ENCODE results near the gene EMILIN3. TPM values are rescaled to one million over a fixed set of nuclear protein-coding genes. Genes with fewer than 3 reads are reported as not detected.

The EMILIN3 gene
- total RNA-seq (not detected), polyA plus RNA-seq (not detected)

- H3K9me3 Mint-ChIP-seq: peaks cover 0 to 9% (median 0%) of the 10 kb centered on the region in 7 donors
- H3K27me3 Mint-ChIP-seq: peaks cover 36% of the 10 kb centered on the region
- peaks cover 0 to 9% (median 4%) of the 10 kb centered on the region in 4 donors for H3K4me1 Mint-ChIP-seq
- H3K36me3 Mint-ChIP-seq: no peaks in the 10 kb centered on the region
- peak within 1 kb of the TSS in 2 of 4 donors; percentile 50 to 68 for H3K4me3 Mint-ChIP-seq
- peak within 1 kb of the TSS in 1 of 3 donors; percentile 52 for H3K27ac Mint-ChIP-seq
- ATAC-seq (ENCODE audit: low read depth in 2 of 2) (no peak), DNase-seq (no peak)
- Histone ChIP-seq H3K4me1 (ENCODE audit: control insufficient read depth, insufficient read depth, low read length, poor library complexity, severe bottlenecking) (no peaks in the 10 kb centered on the region), H3K27me3 (ENCODE audit: control insufficient read depth, insufficient read depth, low read length) (peaks cover 7% of the 10 kb centered on the region), H3K9me3 (ENCODE audit: control insufficient read depth in 2 of 2, low read length in 2 of 2) (no peaks in the 10 kb centered on the region), H3K36me3 (ENCODE audit: control insufficient read depth, insufficient read depth, low read length) (no peaks in the 10 kb centered on the region), H3K4me3 (ENCODE audit: low read depth, low read length) (no peak within 1 kb of the TSS), H3K27ac (ENCODE audit: insufficient read depth, low read length, poor library complexity, severe bottlenecking) (no peak within 1 kb of the TSS)
These were observed at the start of gene EMILIN3 for GRCh38 chr20:41366546-41367392. Gene EMILIN3, minus strand, starts transcription at chr20:41366818. Its CDS starts 184 bp downstream, at chr20:41366634.

DNA sequence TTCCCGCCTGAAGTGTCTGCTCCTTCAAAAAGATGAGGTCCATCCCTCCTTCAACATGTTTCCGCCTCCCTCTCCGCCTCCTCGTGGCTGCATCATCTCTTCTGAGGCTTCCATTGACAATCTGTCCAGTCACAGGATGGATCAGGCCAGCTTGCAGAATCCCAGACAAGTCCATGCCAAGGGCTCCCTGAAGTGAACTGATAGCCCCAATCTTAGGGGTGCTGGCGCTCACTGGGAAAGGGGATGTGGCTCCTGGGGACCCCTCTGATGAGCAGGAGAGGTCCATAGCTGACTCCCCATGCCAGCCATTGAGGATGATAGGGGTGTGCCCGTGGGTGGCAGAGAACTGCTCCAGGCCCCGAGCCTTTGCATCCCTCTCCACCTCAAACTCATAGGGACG, 48.6 kb upstream of the EMILIN3 start:
- Mint-ChIP-seq H3K27me3 (no peaks in the 10 kb centered on the region), H3K4me1 (peaks cover 0 to 8% (median 3%) of the 10 kb centered on the region in 4 donors), H3K4me3 (no peak overlapping the region), H3K36me3 (peaks cover 76% of the 10 kb centered on the region), H3K9me3 (no peaks in the 10 kb centered on the region), H3K27ac (peak overlapping the region in 1 of 3 donors; percentile 46)
- no peak overlapping the region for H3K27ac ChIP-seq (ENCODE audit: insufficient read depth, low read length, poor library complexity, severe bottlenecking)
- ATAC-seq (ENCODE audit: low read depth in 2 of 2): no peak
- H3K9me3 ChIP-seq (ENCODE audit: control insufficient read depth in 2 of 2, low read length in 2 of 2): no peaks in the 10 kb centered on the region
- no peak for DNase-seq
- H3K4me3 ChIP-seq (ENCODE audit: low read depth, low read length): no peak overlapping the region
- peaks cover 81% of the 10 kb centered on the region for H3K36me3 ChIP-seq (ENCODE audit: control insufficient read depth, insufficient read depth, low read length)
- no peaks in the 10 kb centered on the region for H3K4me1 ChIP-seq (ENCODE audit: control insufficient read depth, insufficient read depth, low read length, poor library complexity, severe bottlenecking)
- H3K27me3 ChIP-seq (ENCODE audit: control insufficient read depth, insufficient read depth, low read length): no peaks in the 10 kb centered on the region

GRCh38 chr20:41413169-41413568, 46.6 kb upstream of the EMILIN3 start:
- H3K9me3 ChIP-seq (ENCODE audit: control insufficient read depth in 2 of 2, low read length in 2 of 2): no peaks in the 10 kb centered on the region
- peaks cover 92% of the 10 kb centered on the region for H3K36me3 ChIP-seq (ENCODE audit: control insufficient read depth, insufficient read depth, low read length)
- H3K4me1 ChIP-seq (ENCODE audit: control insufficient read depth, insufficient read depth, low read length, poor library complexity, severe bottlenecking): peaks cover 9% of the 10 kb centered on the region
- no peaks in the 10 kb centered on the region for H3K27me3 ChIP-seq (ENCODE audit: control insufficient read depth, insufficient read depth, low read length)
- H3K27me3 Mint-ChIP-seq: no peaks in the 10 kb centered on the region
- no peak overlapping the region for H3K4me3 ChIP-seq (ENCODE audit: low read depth, low read length)
- peaks cover 0 to 17% (median 9%) of the 10 kb centered on the region in 4 donors for H3K4me1 Mint-ChIP-seq
- DNase-seq (no peak), ATAC-seq (ENCODE audit: low read depth in 2 of 2) (no peak)
- no peak overlapping the region for H3K4me3 Mint-ChIP-seq
- H3K36me3 Mint-ChIP-seq: peaks cover 76% of the 10 kb centered on the region
- no peaks in the 10 kb centered on the region for H3K9me3 Mint-ChIP-seq
- H3K27ac ChIP-seq (ENCODE audit: insufficient read depth, low read length, poor library complexity, severe bottlenecking): no peak overlapping the region
- peak overlapping the region in 1 of 3 donors; percentile 80 for H3K27ac Mint-ChIP-seq

DNA sequence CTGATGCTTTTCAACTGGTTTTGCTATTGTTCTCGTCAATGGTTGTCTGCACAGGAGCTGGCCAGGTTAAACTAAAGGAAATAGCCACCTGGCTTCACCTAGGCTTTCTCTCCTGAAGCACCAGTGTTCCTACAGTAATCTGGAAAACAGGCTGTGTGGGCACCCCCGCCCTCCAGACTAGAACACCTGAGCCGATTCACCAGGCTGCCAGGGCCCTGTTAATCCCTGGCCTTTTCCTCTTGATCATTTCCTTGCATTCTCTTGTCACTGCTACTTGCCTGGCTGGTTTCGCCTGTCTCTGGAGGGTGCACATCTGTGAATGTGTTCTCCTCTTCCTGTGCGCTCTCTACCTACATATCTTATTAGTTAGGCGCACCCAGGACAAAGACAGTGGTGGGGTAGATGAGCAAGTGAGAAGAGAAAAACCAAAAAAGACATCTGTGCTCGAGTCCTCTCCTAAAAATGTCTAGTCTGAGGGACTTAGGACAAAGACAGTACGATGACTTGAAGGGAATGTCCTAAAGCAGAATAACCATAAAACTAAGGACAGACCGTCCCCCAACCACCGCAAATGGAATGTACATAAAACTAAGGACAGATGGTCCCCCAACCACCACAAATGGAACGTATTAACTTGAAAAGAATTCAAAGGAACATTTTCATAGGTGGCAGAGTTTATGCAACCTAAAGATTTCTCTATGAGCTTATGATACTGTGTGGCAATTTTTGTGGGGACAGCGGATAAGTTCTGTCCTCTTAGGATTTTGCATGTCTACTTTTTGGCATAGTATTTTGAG, 45.9 kb upstream of the EMILIN3 start:
- DNase-seq (no peak), ATAC-seq (ENCODE audit: low read depth in 2 of 2) (no peak)
- H3K4me1 Mint-ChIP-seq: peaks cover 0 to 13% (median 9%) of the 10 kb centered on the region in 4 donors
- Histone ChIP-seq H3K27ac (ENCODE audit: insufficient read depth, low read length, poor library complexity, severe bottlenecking) (no peak overlapping the region), H3K4me3 (ENCODE audit: low read depth, low read length) (no peak overlapping the region), H3K9me3 (ENCODE audit: control insufficient read depth in 2 of 2, low read length in 2 of 2) (no peaks in the 10 kb centered on the region), H3K4me1 (ENCODE audit: control insufficient read depth, insufficient read depth, low read length, poor library complexity, severe bottlenecking) (peaks cover 10% of the 10 kb centered on the region), H3K36me3 (ENCODE audit: control insufficient read depth, insufficient read depth, low read length) (peaks cover 95% of the 10 kb centered on the region), H3K27me3 (ENCODE audit: control insufficient read depth, insufficient read depth, low read length) (no peaks in the 10 kb centered on the region)
- no peaks in the 10 kb centered on the region for H3K27me3 Mint-ChIP-seq
- H3K4me3 Mint-ChIP-seq: no peak overlapping the region
- no peaks in the 10 kb centered on the region for H3K9me3 Mint-ChIP-seq
- H3K27ac Mint-ChIP-seq: no peak overlapping the region
- peaks cover 70% of the 10 kb centered on the region for H3K36me3 Mint-ChIP-seq

GRCh38 chr20:41411391-41411847, 44.8 kb upstream of the EMILIN3 start:
- Histone ChIP-seq H3K4me3 (ENCODE audit: low read depth, low read length) (no peak overlapping the region), H3K9me3 (ENCODE audit: control insufficient read depth in 2 of 2, low read length in 2 of 2) (no peaks in the 10 kb centered on the region), H3K27me3 (ENCODE audit: control insufficient read depth, insufficient read depth, low read length) (no peaks in the 10 kb centered on the region), H3K27ac (ENCODE audit: insufficient read depth, low read length, poor library complexity, severe bottlenecking) (no peak overlapping the region), H3K4me1 (ENCODE audit: control insufficient read depth, insufficient read depth, low read length, poor library complexity, severe bottlenecking) (peaks cover 10% of the 10 kb centered on the region), H3K36me3 (ENCODE audit: control insufficient read depth, insufficient read depth, low read length) (peaks cover 95% of the 10 kb centered on the region)
- Mint-ChIP-seq H3K4me3 (no peak overlapping the region), H3K4me1 (peaks cover 0 to 13% (median 8%) of the 10 kb centered on the region in 4 donors), H3K27me3 (no peaks in the 10 kb centered on the region), H3K27ac (peak overlapping the region in 1 of 3 donors; percentile 48), H3K9me3 (no peaks in the 10 kb centered on the region), H3K36me3 (peaks cover 71% of the 10 kb centered on the region)
- ATAC-seq (ENCODE audit: low read depth in 2 of 2): no peak
- DNase-seq: peak in 1 of 3 donors; percentile 41

GRCh38 chr20:41408986-41409385, 42.4 kb upstream of the EMILIN3 start:
- Histone ChIP-seq H3K4me1 (ENCODE audit: control insufficient read depth, insufficient read depth, low read length, poor library complexity, severe bottlenecking) (peaks cover 10% of the 10 kb centered on the region), H3K27me3 (ENCODE audit: control insufficient read depth, insufficient read depth, low read length) (no peaks in the 10 kb centered on the region), H3K27ac (ENCODE audit: insufficient read depth, low read length, poor library complexity, severe bottlenecking) (no peak overlapping the region), H3K36me3 (ENCODE audit: control insufficient read depth, insufficient read depth, low read length) (peaks cover 94% of the 10 kb centered on the region), H3K4me3 (ENCODE audit: low read depth, low read length) (no peak overlapping the region), H3K9me3 (ENCODE audit: control insufficient read depth in 2 of 2, low read length in 2 of 2) (no peaks in the 10 kb centered on the region)
- no peak overlapping the region for H3K4me3 Mint-ChIP-seq
- H3K36me3 Mint-ChIP-seq: peaks cover 69% of the 10 kb centered on the region
- no peaks in the 10 kb centered on the region for H3K9me3 Mint-ChIP-seq
- H3K27ac Mint-ChIP-seq: peak overlapping the region in 2 of 3 donors; percentile 25 to 54
- DNase-seq (no peak), ATAC-seq (ENCODE audit: low read depth in 2 of 2) (no peak)
- H3K4me1 Mint-ChIP-seq: peaks cover 0 to 13% (median 5%) of the 10 kb centered on the region in 4 donors
- no peaks in the 10 kb centered on the region for H3K27me3 Mint-ChIP-seq

DNA sequence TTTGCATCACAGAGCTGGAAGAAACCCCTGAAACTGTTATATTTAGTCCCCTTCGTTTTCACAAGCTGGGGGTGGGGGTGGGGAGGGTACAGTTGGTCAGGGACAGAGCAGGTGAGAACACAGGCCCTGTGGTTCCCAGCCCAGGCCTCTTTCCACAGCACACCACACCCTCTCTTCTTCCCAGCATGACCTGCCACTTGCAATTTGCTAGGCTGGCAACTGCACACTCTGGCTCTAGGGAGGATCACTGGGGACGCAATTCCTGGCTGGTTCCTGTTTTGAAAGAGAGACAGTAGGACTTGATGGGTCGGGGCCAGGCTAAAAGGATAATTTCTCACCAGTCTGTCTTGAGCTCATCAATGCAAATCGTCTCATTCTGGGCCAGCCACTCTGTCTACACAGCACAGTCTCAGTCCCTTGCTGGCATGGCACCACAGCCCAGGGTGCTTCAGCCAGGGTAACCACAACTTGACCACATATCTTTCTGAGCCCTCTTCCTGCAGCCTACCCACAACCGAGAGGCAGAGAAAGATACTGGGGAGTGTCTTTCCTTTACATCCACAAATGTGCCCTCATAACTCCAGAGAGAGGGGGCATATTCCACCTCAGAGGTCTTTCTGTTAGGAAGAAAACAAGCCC, 41.7 kb upstream of the EMILIN3 start:
- peak overlapping the region; percentile 52 to 84 (median 54) for H3K27ac Mint-ChIP-seq
- H3K4me3 Mint-ChIP-seq: no peak overlapping the region
- no peak overlapping the region for H3K4me3 ChIP-seq (ENCODE audit: low read depth, low read length)
- H3K27me3 Mint-ChIP-seq: no peaks in the 10 kb centered on the region
- H3K4me1 Mint-ChIP-seq: peaks cover 0 to 13% (median 5%) of the 10 kb centered on the region in 4 donors
- ATAC-seq (ENCODE audit: low read depth in 2 of 2) (no peak), DNase-seq (peak in 1 of 3 donors; percentile 12)
- H3K4me1 ChIP-seq (ENCODE audit: control insufficient read depth, insufficient read depth, low read length, poor library complexity, severe bottlenecking): peaks cover 10% of the 10 kb centered on the region
- no peak overlapping the region for H3K27ac ChIP-seq (ENCODE audit: insufficient read depth, low read length, poor library complexity, severe bottlenecking)
- no peaks in the 10 kb centered on the region for H3K9me3 Mint-ChIP-seq
- peaks cover 67% of the 10 kb centered on the region for H3K36me3 Mint-ChIP-seq
- no peaks in the 10 kb centered on the region for H3K27me3 ChIP-seq (ENCODE audit: control insufficient read depth, insufficient read depth, low read length)
- H3K9me3 ChIP-seq (ENCODE audit: control insufficient read depth in 2 of 2, low read length in 2 of 2): no peaks in the 10 kb centered on the region
- H3K36me3 ChIP-seq (ENCODE audit: control insufficient read depth, insufficient read depth, low read length): peaks cover 93% of the 10 kb centered on the region

Data from CD4-positive, CD25-positive, alpha-beta regulatory T cell (primary cell).